Measurements from ENCODE around the gene SMKR1.

SMKR1 gene

DNA sequence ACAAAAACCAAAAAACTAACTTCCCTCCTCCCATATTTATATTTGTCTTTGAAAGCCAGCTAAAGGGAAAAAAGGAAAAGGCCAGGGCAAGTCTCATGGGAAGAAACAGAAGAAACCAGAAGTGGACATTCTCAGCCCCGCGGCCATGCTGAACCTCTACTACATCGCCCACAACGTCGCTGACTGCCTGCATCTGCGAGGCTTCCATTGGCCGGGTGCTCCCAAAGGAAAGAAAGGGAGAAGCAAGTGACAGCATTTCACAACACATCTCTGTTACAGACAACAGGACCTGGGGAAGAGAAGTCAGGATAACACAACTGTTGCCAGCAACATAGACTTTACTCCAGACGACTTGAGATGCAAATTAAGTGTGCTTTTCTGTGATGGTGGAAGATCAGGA lies 9.9 kb downstream of the SMKR1 start:
- Histone ChIP-seq H3K27me3 (ENCODE audit: insufficient read depth, low read length, poor library complexity) (peaks cover 4% of the 10 kb centered on the region), H2AFZ (ENCODE audit: low read depth, low read length) (no peak overlapping the region), H3K27ac (ENCODE audit: low read length) (no peak overlapping the region), H3K79me2 (ENCODE audit: insufficient read depth, low read length) (no peaks in the 10 kb centered on the region), H3K36me3 (ENCODE audit: insufficient read depth, low read length) (no peaks in the 10 kb centered on the region), H3K4me3 (ENCODE audit: low read depth in 1 of 2, low read length in 2 of 2) (no peak overlapping the region), H3K9ac (ENCODE audit: low read depth, low read length) (no peak overlapping the region), H4K20me1 (ENCODE audit: insufficient read depth, low read length) (no peaks in the 10 kb centered on the region), H3K4me2 (ENCODE audit: insufficient read depth, low read length) (no peak overlapping the region), H3K4me1 (ENCODE audit: insufficient read depth, low read length) (no peaks in the 10 kb centered on the region), H3K9me3 (ENCODE audit: insufficient read depth, low read length, severe bottlenecking) (no peaks in the 10 kb centered on the region)
- TF ChIP-seq EZH2 (IDR thresholded peaks at IDR 0.05; ENCODE audit: borderline replicate concordance, low read depth, low read length, severe bottlenecking), result no peak
- TF ChIP-seq, protein P1, sequence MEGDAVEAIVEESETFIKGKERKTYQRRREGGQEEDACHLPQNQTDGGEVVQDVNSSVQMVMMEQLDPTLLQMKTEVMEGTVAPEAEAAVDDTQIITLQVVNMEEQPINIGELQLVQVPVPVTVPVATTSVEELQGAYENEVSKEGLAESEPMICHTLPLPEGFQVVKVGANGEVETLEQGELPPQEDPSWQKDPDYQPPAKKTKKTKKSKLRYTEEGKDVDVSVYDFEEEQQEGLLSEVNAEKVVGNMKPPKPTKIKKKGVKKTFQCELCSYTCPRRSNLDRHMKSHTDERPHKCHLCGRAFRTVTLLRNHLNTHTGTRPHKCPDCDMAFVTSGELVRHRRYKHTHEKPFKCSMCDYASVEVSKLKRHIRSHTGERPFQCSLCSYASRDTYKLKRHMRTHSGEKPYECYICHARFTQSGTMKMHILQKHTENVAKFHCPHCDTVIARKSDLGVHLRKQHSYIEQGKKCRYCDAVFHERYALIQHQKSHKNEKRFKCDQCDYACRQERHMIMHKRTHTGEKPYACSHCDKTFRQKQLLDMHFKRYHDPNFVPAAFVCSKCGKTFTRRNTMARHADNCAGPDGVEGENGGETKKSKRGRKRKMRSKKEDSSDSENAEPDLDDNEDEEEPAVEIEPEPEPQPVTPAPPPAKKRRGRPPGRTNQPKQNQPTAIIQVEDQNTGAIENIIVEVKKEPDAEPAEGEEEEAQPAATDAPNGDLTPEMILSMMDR (IDR thresholded peaks at IDR 0.05; ENCODE audit: borderline replicate concordance, extremely low read depth, low read length, poor library complexity, severe bottlenecking), result no peak
- ATAC-seq (ENCODE audit: insufficient read depth, low read depth), result no peak
- DNase-seq, result no peak

DNA sequence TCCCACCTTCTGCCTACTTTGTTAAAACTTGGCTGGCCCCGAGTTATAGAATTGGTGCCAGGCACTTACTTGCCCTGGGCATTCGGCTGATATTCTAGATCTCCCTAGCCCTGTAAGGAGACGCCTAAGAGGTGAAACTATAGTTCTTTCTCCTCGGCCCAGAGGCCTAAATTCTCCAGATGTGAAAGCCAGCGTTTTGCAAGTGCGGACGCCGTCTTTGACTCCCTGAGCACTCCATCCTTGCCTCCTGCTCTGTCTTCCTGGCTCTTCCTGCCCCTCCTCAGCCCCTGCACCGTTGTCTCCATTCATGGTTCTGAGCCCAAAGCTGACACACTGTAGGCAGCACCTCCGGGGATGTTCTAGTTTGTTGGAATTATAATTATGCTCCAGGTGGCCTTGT lies 11.2 kb downstream of the SMKR1 start:
- Histone ChIP-seq H3K79me2 (ENCODE audit: insufficient read depth, low read length) (no peaks in the 10 kb centered on the region), H3K27me3 (ENCODE audit: insufficient read depth, low read length, poor library complexity) (peaks cover 4% of the 10 kb centered on the region), H3K36me3 (ENCODE audit: insufficient read depth, low read length) (no peaks in the 10 kb centered on the region), H3K4me1 (ENCODE audit: insufficient read depth, low read length) (no peaks in the 10 kb centered on the region), H3K4me2 (ENCODE audit: insufficient read depth, low read length) (no peak overlapping the region), H3K4me3 (ENCODE audit: low read depth in 1 of 2, low read length in 2 of 2) (no peak overlapping the region), H3K9me3 (ENCODE audit: insufficient read depth, low read length, severe bottlenecking) (no peaks in the 10 kb centered on the region), H2AFZ (ENCODE audit: low read depth, low read length) (no peak overlapping the region), H4K20me1 (ENCODE audit: insufficient read depth, low read length) (no peaks in the 10 kb centered on the region), H3K9ac (ENCODE audit: low read depth, low read length) (no peak overlapping the region), H3K27ac (ENCODE audit: low read length) (no peak overlapping the region)
- ATAC-seq (ENCODE audit: insufficient read depth, low read depth) (no peak), DNase-seq (no peak)
- TF ChIP-seq, protein P1 (IDR thresholded peaks at IDR 0.05; ENCODE audit: borderline replicate concordance, extremely low read depth, low read length, poor library complexity, severe bottlenecking), result no peak
- TF ChIP-seq EZH2 (IDR thresholded peaks at IDR 0.05; ENCODE audit: borderline replicate concordance, low read depth, low read length, severe bottlenecking), result no peak

DNA sequence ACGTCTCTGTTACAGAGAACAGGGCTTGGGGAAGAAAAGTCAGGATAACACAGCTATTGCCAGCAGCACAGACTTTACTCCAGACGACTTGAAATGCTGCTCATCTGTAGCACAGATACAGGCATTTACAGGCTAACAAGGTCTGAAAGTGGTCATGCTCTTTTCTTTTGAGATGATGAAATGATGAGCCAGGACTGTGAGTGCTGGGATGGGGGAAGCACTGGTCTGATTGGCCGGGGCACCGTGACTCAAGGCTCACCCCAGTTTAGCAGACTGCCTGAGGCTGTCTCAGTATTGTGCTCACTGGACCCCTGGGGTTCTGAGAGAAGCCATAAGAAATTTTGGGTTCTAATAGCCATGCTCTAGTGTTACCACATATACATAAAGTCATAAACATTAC lies 12.4 kb downstream of the SMKR1 start:
- ATAC-seq (ENCODE audit: insufficient read depth, low read depth), result no peak
- peaks cover 4% of the 10 kb centered on the region for H3K27me3 ChIP-seq (ENCODE audit: insufficient read depth, low read length, poor library complexity)
- no peak overlapping the region for H3K9ac ChIP-seq (ENCODE audit: low read depth, low read length)
- no peaks in the 10 kb centered on the region for H4K20me1 ChIP-seq (ENCODE audit: insufficient read depth, low read length)
- H3K79me2 ChIP-seq (ENCODE audit: insufficient read depth, low read length), result no peaks in the 10 kb centered on the region
- TF ChIP-seq, protein P1 (IDR thresholded peaks at IDR 0.05; ENCODE audit: borderline replicate concordance, extremely low read depth, low read length, poor library complexity, severe bottlenecking), result no peak
- no peak for TF ChIP-seq EZH2 (IDR thresholded peaks at IDR 0.05; ENCODE audit: borderline replicate concordance, low read depth, low read length, severe bottlenecking)
- H3K4me2 ChIP-seq (ENCODE audit: insufficient read depth, low read length), result no peak overlapping the region
- no peak overlapping the region for H3K4me3 ChIP-seq (ENCODE audit: low read depth in 1 of 2, low read length in 2 of 2)
- no peak overlapping the region for H3K27ac ChIP-seq (ENCODE audit: low read length)
- no peak overlapping the region for H2AFZ ChIP-seq (ENCODE audit: low read depth, low read length)
- no peaks in the 10 kb centered on the region for H3K36me3 ChIP-seq (ENCODE audit: insufficient read depth, low read length)
- no peak for DNase-seq
- H3K9me3 ChIP-seq (ENCODE audit: insufficient read depth, low read length, severe bottlenecking), result no peaks in the 10 kb centered on the region
- H3K4me1 ChIP-seq (ENCODE audit: insufficient read depth, low read length), result no peaks in the 10 kb centered on the region

DNA sequence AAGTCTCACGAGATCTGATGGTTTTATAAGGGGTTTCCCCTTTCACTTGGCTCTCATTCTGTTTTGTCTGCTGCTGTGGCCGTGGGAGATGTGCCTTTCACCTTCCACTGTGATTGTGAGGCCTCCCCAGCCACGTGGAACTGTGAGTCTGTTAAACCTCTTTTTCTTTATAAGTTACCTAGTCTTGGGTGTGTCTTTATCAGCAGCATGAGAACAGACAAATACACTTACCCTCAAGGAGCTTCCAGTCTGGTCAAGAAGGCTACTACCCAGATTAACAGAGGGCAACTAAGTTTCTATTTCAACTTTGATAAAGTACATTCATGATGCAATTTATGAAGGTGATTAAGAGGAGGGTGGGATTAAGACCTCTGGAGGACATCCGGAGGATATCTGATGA lies 13.1 kb downstream of the SMKR1 start:
- ATAC-seq (ENCODE audit: insufficient read depth, low read depth) (no peak), DNase-seq (no peak)
- Histone ChIP-seq H4K20me1 (ENCODE audit: insufficient read depth, low read length) (no peaks in the 10 kb centered on the region), H3K27me3 (ENCODE audit: insufficient read depth, low read length, poor library complexity) (peaks cover 4% of the 10 kb centered on the region), H3K79me2 (ENCODE audit: insufficient read depth, low read length) (no peaks in the 10 kb centered on the region), H3K9me3 (ENCODE audit: insufficient read depth, low read length, severe bottlenecking) (no peaks in the 10 kb centered on the region), H3K36me3 (ENCODE audit: insufficient read depth, low read length) (no peaks in the 10 kb centered on the region), H3K4me1 (ENCODE audit: insufficient read depth, low read length) (no peaks in the 10 kb centered on the region), H3K27ac (ENCODE audit: low read length) (no peak overlapping the region), H3K4me2 (ENCODE audit: insufficient read depth, low read length) (no peak overlapping the region), H2AFZ (ENCODE audit: low read depth, low read length) (no peak overlapping the region), H3K4me3 (ENCODE audit: low read depth in 1 of 2, low read length in 2 of 2) (no peak overlapping the region), H3K9ac (ENCODE audit: low read depth, low read length) (no peak overlapping the region)
- TF ChIP-seq, protein P1 (IDR thresholded peaks at IDR 0.05; ENCODE audit: borderline replicate concordance, extremely low read depth, low read length, poor library complexity, severe bottlenecking), result no peak
- TF ChIP-seq EZH2 (IDR thresholded peaks at IDR 0.05; ENCODE audit: borderline replicate concordance, low read depth, low read length, severe bottlenecking), result no peak

Measured in DND-41 (cell line).